Lower leg skin (tissue), 3 donors: Measurements from ENCODE around the gene CD151.

Experiments used
- CTCF ChIP-seq, 3 donors: fragments of 450-650 bp; IDR thresholded peaks; one replicate each; pipeline ENCODE4 v1.5.1; 2016; ENCODE audit warnings: antibody characterized with exemption in 3 of 3, mild to moderate bottlenecking in 3 of 3, moderate library complexity in 2 of 3
- POLR2A ChIP-seq, 2 donors: fragments of 450-650 bp; IDR thresholded peaks; one replicate each; pipeline ENCODE4 v1.6.1; 2016 to 2017; ENCODE audit warnings: antibody characterized with exemption in 2 of 2, mild to moderate bottlenecking in 1 of 2, moderate library complexity in 1 of 2

- no peak for TF ChIP-seq CTCF (IDR thresholded peaks at IDR 0.05)
- no peak for TF ChIP-seq POLR2A (IDR thresholded peaks at IDR 0.05)
Observed at GRCh38 chr11:830295-831117, 2.2 kb upstream of the CD151 start.
